ENCODE results near the gene PATL1.

The PATL1 gene

GRCh38 chr11:59666969-59667368 is 1.9 kb downstream of the PATL1 start:
- Histone ChIP-seq H3K9me2 (replicated peaks; ENCODE audit: insufficient read depth, low read length) (no peaks in the 10 kb centered on the region), H3K36me3 (ENCODE audit: low read length) (peaks cover 37% of the 10 kb centered on the region), H3K4me3 (ENCODE audit: insufficient read depth, low read length, poor library complexity, severe bottlenecking) (no peak overlapping the region), H3K9me3 (ENCODE audit: insufficient read depth, low read length) (no peaks in the 10 kb centered on the region), H3K79me2 (ENCODE audit: insufficient read depth, low read length) (peaks cover 47% of the 10 kb centered on the region), H4K20me1 (ENCODE audit: low read depth, low read length) (no peaks in the 10 kb centered on the region), H3F3A (ENCODE audit: insufficient read depth) (peaks cover 6% of the 10 kb centered on the region; the same call in 1 of the 2 replicates), H3K4me2 (ENCODE audit: low read depth, low read length, poor library complexity, severe bottlenecking) (peak overlapping the region; percentile 84), H3K27me3 (ENCODE audit: low read length) (no peaks in the 10 kb centered on the region), H3K27ac (ENCODE audit: low read depth, low read length) (no peak overlapping the region), H3K9ac (ENCODE audit: low read length) (0 out of 2 replicates have a peak overlapping the region, but pooled peaks have one; percentile 96), H2AFZ (ENCODE audit: low read depth, low read length, severe bottlenecking) (no peak overlapping the region)
- no peak for TF ChIP-seq EZH2phosphoT487 (conservative IDR thresholded peaks at IDR 0.05; ENCODE audit: low read length)
- no peak for TF ChIP-seq CTCF (IDR thresholded peaks at IDR 0.05; ENCODE audit: insufficient read depth, low read length, poor library complexity, severe bottlenecking)

- H2AFZ ChIP-seq (ENCODE audit: low read depth, low read length, severe bottlenecking): no peak overlapping the region
- no peaks in the 10 kb centered on the region for H3F3A ChIP-seq (ENCODE audit: insufficient read depth)
- H3K27ac ChIP-seq (ENCODE audit: low read depth, low read length): no peak overlapping the region
- TF ChIP-seq CTCF (IDR thresholded peaks at IDR 0.05; ENCODE audit: insufficient read depth, low read length, poor library complexity, severe bottlenecking) (no peak), EZH2phosphoT487 (conservative IDR thresholded peaks at IDR 0.05; ENCODE audit: low read length) (no peak)
- H3K79me2 ChIP-seq (ENCODE audit: insufficient read depth, low read length): peaks cover 43% of the 10 kb centered on the region
- no peaks in the 10 kb centered on the region for H3K9me2 ChIP-seq (replicated peaks; ENCODE audit: insufficient read depth, low read length)
- no peak overlapping the region for H3K9ac ChIP-seq (ENCODE audit: low read length)
- no peak overlapping the region for H3K4me3 ChIP-seq (ENCODE audit: insufficient read depth, low read length, poor library complexity, severe bottlenecking)
- H4K20me1 ChIP-seq (ENCODE audit: low read depth, low read length): no peaks in the 10 kb centered on the region
- no peaks in the 10 kb centered on the region for H3K9me3 ChIP-seq (ENCODE audit: insufficient read depth, low read length)
- no peak overlapping the region for H3K4me2 ChIP-seq (ENCODE audit: low read depth, low read length, poor library complexity, severe bottlenecking)
- no peaks in the 10 kb centered on the region for H3K27me3 ChIP-seq (ENCODE audit: low read length)
- H3K36me3 ChIP-seq (ENCODE audit: low read length): peaks cover 52% of the 10 kb centered on the region
Measured at GRCh38 chr11:59660621-59661020, 8.2 kb downstream of the PATL1 start.

GRCh38 chr11:59659981-59660380 is 8.9 kb downstream of the PATL1 start:
- TF ChIP-seq EZH2phosphoT487 (conservative IDR thresholded peaks at IDR 0.05; ENCODE audit: low read length) (no peak), CTCF (IDR thresholded peaks at IDR 0.05; ENCODE audit: insufficient read depth, low read length, poor library complexity, severe bottlenecking) (no peak)
- H4K20me1 ChIP-seq (ENCODE audit: low read depth, low read length): no peaks in the 10 kb centered on the region
- H2AFZ ChIP-seq (ENCODE audit: low read depth, low read length, severe bottlenecking): no peak overlapping the region

More at GRCh38 chr11:59659981-59660380, 8.9 kb downstream of the PATL1 start:
- Histone ChIP-seq H3K4me3 (ENCODE audit: insufficient read depth, low read length, poor library complexity, severe bottlenecking) (no peak overlapping the region), H3K36me3 (ENCODE audit: low read length) (peaks cover 58% of the 10 kb centered on the region), H3K9me3 (ENCODE audit: insufficient read depth, low read length) (no peaks in the 10 kb centered on the region), H3K4me2 (ENCODE audit: low read depth, low read length, poor library complexity, severe bottlenecking) (no peak overlapping the region), H3K27ac (ENCODE audit: low read depth, low read length) (no peak overlapping the region), H3K9ac (ENCODE audit: low read length) (no peak overlapping the region), H3K9me2 (replicated peaks; ENCODE audit: insufficient read depth, low read length) (no peaks in the 10 kb centered on the region), H3K27me3 (ENCODE audit: low read length) (no peaks in the 10 kb centered on the region), H3K79me2 (ENCODE audit: insufficient read depth, low read length) (peaks cover 43% of the 10 kb centered on the region), H3F3A (ENCODE audit: insufficient read depth) (no peaks in the 10 kb centered on the region)

Data from SU-DHL-6 (cell line).